ENCODE data around the gene DHH. TPM values are rescaled to one million over a fixed set of nuclear protein-coding genes. Genes with fewer than 3 reads are reported as not detected.

The DHH gene
- total RNA-seq, 1 donor from 2014 or later, result not detected

GRCh38 chr12:49100380-49100779 is 5.8 kb upstream of the DHH start:
- no peak overlapping the region for H3K4me3 ChIP-seq (ENCODE audit: low read depth, low read length)
- peaks cover 20% of the 10 kb centered on the region for H3K36me3 ChIP-seq (ENCODE audit: control insufficient read depth, insufficient read depth, low read length)
- DNase-seq (ENCODE audit: low read depth) (no peak), FAIRE-seq (no peak)
- no peaks in the 10 kb centered on the region for H3K27me3 ChIP-seq (ENCODE audit: control insufficient read depth, insufficient read depth, low read length)
- no peak for TF ChIP-seq CTCF (IDR thresholded peaks at IDR 0.05; ENCODE audit: insufficient read depth, low read length, severe bottlenecking)

- Histone ChIP-seq H3K36me3 (ENCODE audit: control insufficient read depth, insufficient read depth, low read length) (peaks cover 14% of the 10 kb centered on the region), H3K27me3 (ENCODE audit: control insufficient read depth, insufficient read depth, low read length) (peaks cover 9% of the 10 kb centered on the region), H3K4me3 (ENCODE audit: low read depth, low read length) (no peak overlapping the region)
- TF ChIP-seq CTCF (IDR thresholded peaks at IDR 0.05; ENCODE audit: insufficient read depth, low read length, severe bottlenecking), result no peak
- DNase-seq (ENCODE audit: low read depth), result no peak
- FAIRE-seq, result no peak
These were observed 4.1 kb upstream of the DHH start for GRCh38 chr12:49098703-49099102.

GRCh38 chr12:49098035-49098451 is 3.4 kb upstream of the DHH start:
- Histone ChIP-seq H3K36me3 (ENCODE audit: control insufficient read depth, insufficient read depth, low read length) (peaks cover 12% of the 10 kb centered on the region), H3K27me3 (ENCODE audit: control insufficient read depth, insufficient read depth, low read length) (peaks cover 12% of the 10 kb centered on the region), H3K4me3 (ENCODE audit: low read depth, low read length) (no peak overlapping the region)
- DNase-seq (ENCODE audit: low read depth) (peak; percentile 31), FAIRE-seq (no peak)
- TF ChIP-seq CTCF (IDR thresholded peaks at IDR 0.05; ENCODE audit: insufficient read depth, low read length, severe bottlenecking), result peak; percentile 88

GRCh38 chr12:49097381-49097780 is 2.8 kb upstream of the DHH start:
- no peak for TF ChIP-seq CTCF (IDR thresholded peaks at IDR 0.05; ENCODE audit: insufficient read depth, low read length, severe bottlenecking)
- H3K4me3 ChIP-seq (ENCODE audit: low read depth, low read length), result no peak overlapping the region
- FAIRE-seq, result no peak
- H3K36me3 ChIP-seq (ENCODE audit: control insufficient read depth, insufficient read depth, low read length), result peaks cover 9% of the 10 kb centered on the region
- H3K27me3 ChIP-seq (ENCODE audit: control insufficient read depth, insufficient read depth, low read length), result peaks cover 18% of the 10 kb centered on the region
- DNase-seq (ENCODE audit: low read depth), result no peak

- Histone ChIP-seq H3K27me3 (ENCODE audit: control insufficient read depth, insufficient read depth, low read length) (peaks cover 39% of the 10 kb centered on the region), H3K36me3 (ENCODE audit: control insufficient read depth, insufficient read depth, low read length) (no peaks in the 10 kb centered on the region), H3K4me3 (ENCODE audit: low read depth, low read length) (no peak overlapping the region)
- no peak for FAIRE-seq
- DNase-seq (ENCODE audit: low read depth), result no peak
- no peak for TF ChIP-seq CTCF (IDR thresholded peaks at IDR 0.05; ENCODE audit: insufficient read depth, low read length, severe bottlenecking)
These were observed 369 bp upstream of the DHH start for GRCh38 chr12:49094975-49095365.

GRCh38 chr12:49093792-49094159 is 825 bp downstream of the DHH start:
- peaks cover 47% of the 10 kb centered on the region for H3K27me3 ChIP-seq (ENCODE audit: control insufficient read depth, insufficient read depth, low read length)
- DNase-seq (ENCODE audit: low read depth) (no peak), FAIRE-seq (no peak)
- no peak for TF ChIP-seq CTCF (IDR thresholded peaks at IDR 0.05; ENCODE audit: insufficient read depth, low read length, severe bottlenecking)
- H3K36me3 ChIP-seq (ENCODE audit: control insufficient read depth, insufficient read depth, low read length), result no peaks in the 10 kb centered on the region
- H3K4me3 ChIP-seq (ENCODE audit: low read depth, low read length), result no peak overlapping the region

Data from bronchial epithelial cell (primary cell).